HG03159 (cell line): ENCODE data around the gene GNAQ.

ENCODE experiments used
- ATAC-seq: cut with Tn5 transposase; IDR thresholded peaks from one replicate; pipeline ENCODE4 v1.9.1; 2021; ENCODE audit warnings: mild to moderate bottlenecking, moderate library complexity; ENCODE audit not compliant: unreplicated experiment

The GNAQ gene

DNA sequence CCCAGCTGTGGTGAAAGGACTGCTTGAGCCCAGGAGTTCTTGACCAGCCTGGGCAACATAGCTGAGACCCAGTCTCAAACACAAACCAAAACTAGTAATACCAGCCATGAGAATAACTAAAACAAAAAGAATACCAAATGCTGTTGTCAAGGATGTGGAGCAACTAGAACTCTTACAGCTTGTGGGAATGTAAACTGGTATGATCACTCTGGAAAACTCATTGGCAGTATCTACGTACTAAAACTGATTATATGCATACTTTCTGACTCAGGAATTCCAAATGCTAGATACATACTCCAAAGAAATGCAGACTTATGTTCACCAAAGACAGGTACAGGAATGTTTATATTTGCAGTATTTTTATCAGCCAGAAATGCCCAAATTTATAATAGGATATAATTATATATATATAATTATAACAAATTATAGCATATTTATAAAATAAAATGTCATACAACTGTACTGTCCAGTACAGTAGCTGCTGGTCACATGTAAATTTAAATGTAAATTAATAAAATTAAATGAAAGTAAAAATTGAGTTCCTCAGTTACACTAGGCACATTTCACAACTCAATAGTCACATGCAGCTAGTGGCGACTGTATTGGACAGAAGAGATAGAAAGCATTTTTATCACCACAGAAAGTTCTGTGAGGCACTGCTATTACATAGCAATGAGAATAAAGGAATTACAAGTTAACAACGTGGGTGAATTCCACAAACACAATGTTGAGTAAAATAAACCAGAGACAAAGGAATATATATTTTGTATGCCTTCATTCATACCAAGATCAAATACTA lies 118.5 kb downstream of the GNAQ start:
- ATAC-seq, result no peak

DNA sequence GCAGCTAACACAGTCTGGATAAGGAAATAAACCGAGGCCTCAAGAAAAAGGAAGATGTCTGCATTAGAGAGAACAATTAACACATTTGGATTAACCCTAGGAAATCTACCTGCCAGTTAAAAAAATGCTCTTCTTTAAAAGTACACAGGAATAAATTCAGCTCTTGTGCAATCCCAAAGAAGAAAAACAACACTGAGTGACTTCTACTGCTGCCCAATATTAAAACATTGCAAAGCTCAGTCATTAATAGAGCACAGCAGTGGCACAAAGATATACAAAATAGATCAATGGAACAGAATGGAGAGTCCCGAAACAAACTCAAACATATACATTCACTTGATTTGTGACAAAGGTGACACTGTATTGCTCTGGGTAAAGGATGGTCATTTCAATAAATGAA lies 119.7 kb downstream of the GNAQ start:
- no peak for ATAC-seq

DNA sequence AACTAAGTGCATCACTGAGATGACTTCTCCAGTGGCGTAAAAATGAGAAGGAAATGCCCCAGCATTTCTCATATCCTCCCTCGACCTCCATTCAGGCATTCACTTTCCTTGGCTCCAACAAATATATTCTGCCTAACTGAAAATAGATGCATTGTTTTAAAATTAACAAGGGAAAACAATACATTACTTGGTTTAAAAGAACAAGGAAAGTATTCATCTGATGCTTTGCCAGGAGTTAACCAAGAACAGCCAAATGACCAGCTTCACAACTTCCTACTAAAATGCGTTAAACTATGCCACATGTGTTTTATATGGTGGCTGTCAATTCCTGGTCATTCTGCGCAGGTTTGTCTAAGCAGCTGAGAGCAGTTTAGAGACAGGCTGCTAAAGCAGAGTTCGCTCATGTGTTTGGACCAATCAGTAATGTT lies 121.4 kb downstream of the GNAQ start:
- no peak for ATAC-seq

DNA sequence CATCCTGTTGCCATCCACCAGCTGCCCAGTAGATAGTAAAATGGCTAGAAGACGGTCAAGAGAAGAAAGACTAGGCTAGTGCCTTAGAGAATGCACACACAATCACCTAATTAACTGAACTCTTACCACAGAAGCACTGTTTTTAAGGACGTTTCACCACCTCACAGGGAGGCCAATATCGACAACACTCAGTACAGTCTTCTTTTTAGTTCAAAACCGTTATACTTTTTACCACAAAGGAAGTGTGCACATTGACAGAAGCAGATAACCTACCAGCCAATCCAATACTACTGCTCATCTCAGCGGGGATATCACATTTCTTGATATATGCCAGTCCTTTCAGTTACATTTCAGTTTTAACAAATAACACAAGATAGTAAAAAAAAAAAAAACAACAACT lies 122.3 kb downstream of the GNAQ start:
- ATAC-seq, result no peak

DNA sequence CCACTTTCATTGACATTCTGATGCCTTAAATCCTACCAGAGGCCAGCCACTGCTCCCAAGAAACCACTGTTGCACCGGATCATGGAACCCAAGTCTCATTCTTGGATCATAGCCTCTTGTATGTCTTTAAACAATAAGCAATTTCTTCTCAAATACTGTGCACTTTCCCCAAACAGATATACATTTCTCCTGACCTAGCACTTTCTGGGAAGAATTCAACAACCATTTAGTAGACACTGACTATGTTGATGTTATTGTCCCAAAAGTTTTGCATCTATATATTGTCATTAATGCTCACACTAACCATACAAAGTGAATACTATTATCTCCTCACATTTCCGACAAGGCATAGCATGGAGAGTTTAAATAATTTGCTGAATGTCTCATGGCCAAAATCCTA lies 123.3 kb downstream of the GNAQ start:
- ATAC-seq, result no peak

DNA sequence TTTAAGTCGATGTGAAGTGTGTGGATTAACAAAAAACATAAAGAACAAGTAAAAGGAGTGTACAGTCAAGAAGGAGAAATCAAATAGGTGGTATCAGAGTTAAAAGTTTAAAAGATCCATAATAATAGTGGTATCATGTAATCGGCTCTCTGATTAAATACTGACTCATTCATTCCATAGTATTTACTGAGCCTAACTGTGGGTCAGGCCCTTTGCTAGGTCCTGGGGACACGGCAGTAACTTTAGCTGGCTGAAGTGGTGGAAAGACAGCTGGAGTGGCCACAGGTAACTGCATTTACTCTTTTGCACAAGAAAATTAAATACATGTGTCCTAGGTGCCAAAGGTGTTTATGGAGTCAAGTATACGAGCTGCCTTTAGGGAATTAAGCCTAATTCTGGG lies 124.0 kb downstream of the GNAQ start:
- ATAC-seq, result no peak

DNA sequence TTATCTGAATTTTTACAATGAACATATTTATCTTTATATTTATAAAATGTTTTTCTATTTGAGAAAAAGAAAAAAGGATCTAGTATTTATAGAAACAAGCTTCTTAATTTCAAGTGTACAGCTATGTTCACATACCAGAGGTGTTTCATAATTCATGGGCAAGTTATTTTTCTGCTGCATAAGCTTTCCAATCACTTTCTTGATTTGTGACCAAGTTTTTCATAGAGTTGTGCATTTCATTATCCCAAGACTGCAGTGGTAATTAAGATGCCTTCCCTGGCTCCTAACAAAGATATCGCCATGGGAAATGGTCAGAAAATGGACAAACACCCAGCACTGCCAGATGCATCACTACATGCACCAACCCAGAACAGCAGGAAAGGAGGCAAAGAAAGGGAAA lies 124.6 kb downstream of the GNAQ start:
- ATAC-seq, result no peak

DNA sequence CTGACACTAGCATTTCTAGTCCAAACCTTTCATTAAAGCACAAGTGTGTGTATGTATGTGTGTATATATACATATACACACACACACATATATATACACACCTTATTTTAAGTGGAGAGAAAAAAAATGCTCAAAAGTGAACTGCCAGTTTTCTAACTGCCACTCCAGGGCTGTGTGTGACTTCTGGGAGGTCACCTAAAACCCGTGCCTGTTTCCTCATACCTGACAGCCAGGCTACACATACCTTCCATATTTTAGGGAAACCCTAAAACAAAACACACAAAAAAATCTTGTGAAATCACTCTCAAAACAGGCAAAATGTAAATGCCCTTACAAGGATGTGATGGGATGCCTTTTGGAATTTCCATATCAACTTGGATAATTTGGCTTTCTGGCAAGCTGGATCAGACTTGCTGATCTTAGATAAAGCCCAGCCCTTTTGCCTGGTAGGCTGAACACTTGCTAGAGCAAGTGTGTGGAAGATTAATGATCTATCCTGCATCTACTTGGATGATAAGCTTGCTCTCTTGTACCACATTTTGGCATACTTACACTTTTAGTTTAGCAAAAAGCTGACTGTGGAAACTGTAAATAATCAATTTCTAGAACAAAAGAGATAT lies 127.8 kb downstream of the GNAQ start:
- no peak for ATAC-seq

DNA sequence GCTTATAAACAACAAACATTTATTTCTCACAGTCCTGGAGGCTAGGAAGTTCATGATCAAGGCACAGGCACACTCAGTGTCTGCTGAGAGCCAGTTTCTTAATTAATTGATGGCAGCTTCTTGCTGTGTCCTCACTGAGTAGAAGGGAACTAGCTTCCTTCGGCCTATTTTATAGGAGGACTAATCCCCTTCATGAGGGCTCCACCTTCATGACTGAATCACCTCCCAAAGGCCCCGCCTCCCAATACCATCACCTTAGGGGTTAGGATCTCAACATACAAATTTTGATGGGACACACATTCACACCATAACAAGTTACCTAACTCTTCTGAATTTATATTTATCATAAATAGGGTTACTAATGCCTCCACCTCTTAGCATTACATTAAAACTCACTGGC lies 129.8 kb downstream of the GNAQ start:
- no peak for ATAC-seq

DNA sequence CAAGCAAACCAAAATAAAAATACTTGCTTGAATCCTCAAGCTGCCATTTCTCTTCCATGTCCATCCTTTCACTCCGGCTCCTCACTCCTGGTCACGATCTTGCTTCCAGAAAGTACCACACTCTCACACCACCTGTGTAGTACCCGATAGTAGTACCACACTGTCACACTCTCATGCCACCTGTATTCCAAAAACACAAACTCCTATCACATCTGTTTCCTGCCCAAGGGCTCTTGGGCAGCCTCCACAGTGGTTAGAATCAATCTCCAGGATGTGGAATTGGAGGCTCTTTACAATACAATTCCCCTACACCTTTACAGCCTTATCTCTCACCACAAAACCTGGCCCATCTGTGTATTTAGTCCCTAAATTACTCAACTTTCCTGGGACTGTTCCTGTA lies 130.6 kb downstream of the GNAQ start:
- no peak for ATAC-seq

DNA sequence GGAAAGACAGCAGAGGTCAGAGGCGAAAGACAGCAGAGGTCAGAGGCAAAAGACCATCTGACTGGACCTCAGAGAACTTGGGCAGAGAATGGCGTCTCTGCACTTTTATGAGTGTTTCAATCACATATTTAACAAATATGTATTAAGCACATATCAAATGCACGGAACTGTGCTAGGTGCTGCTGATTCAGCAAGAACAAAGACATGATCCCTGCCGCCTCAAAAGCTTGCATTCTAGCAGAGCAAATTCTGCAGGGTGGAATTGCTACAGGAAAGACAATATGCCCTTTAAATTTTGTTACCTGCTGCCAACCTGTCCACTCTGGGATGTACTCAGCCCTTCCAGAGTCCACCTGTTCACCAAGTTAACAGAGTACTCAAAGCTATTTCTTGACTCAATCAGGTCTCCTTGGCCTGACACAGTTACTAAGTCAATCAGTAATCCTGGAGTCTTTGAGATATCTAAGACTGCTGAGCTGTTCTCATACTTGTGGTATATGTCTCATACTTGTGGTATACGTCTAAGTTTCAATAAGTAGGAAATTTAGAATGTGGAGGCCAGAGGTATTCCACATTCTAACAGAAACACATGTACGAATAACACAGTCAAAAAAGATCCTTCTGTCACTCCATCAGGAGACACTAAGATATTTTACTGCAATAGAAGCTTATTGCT lies 131.8 kb downstream of the GNAQ start:
- ATAC-seq, result no peak

DNA sequence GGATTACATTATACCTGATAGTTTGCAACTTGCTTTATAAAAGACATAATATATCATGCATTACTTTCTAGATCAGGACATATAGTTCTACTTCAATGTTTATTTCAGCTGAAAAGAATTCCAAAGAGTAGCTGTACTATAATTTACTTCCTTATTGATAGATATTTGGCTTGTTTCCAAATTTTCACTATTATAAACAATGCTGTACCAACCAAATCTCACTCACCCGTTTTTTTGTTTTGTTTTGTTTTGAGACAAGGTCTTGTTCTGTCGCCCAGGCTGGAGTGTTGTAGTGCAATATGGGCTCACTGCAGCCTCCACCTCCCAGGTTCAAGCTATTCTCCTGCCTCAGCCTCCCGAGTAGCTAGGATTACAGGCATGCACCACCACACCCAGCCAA lies 132.7 kb downstream of the GNAQ start:
- no peak for ATAC-seq

DNA sequence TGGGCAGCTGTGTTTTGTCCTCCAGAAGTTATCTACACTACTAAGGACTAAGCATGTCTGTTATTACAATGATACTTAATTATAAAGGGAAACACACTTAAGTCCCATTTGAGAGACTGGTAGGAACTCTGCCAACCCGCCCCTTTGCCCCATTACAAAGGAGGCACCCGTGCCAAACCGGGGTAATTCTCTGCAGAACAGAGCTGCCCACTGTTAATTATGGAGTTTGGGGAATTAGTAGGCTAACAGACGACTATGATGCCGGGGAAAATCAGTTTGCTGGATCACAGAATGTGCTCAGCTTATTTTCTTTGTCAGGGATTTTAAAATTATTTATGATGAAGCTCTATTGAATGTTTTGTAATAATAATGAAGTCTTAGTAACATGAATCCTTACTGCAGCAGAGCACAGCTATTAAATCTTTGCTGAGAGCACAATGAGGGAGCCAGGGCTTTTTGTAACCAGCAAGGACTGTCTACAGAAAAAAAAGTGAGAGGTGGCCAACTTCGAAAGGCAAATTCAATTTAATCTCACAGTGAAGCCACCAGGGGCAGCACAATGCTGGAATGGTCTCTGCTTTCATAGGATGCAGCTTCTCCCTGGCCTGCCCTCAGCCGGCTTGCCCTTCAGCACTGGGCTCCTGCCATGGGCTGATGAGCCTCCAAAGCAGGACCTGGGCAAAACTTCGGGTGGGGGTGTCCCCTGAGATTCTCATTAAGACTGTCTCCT lies 134.5 kb downstream of the GNAQ start:
- no peak for ATAC-seq

DNA sequence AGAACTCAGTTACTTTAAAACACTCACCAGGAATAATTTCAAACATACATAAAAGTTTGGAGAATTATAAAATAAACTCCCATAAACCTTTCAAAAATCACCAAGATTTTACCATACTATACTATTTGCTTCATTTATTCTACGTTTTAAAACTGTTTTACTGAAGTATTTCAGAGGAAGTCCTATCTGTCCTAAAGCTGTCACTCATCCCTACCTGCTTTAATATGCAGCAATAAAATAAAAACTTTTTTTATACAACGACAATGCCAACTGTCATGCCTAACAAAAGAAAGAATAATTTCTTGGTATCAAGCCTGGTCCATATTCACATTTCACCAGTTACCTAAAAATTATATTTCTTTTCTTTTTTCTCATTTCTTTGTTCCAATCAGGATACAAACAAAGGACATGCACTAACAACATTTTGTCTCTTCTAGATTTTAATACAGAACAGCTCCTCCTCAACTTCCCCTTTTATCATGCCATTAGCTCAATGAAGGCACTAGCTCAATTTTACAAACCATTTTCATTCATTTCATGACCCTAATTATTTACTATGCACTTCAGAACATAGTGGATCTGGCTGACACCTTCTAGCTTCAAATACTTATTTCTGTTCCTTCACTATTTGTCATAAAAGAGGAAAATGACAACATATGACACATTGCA lies 135.2 kb downstream of the GNAQ start:
- ATAC-seq, result no peak

DNA sequence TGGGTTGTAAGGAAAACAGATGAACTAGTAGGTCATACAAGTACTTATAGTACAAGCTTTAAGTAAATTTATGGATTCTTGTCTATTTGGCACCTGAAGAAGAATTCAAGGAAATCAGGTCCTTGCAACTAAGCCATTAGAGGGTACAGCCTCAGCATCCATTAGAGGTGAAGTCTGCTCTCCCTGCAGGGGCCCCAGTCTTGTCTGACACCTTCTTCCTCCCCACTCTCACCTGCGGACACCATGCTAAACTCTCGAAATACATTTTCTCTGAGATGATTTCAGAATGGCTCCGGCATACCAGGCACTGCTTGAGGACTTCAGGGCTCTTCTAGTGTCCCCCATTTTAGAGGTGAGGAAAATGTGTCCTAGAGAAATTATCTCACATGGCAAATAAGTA lies 137.9 kb downstream of the GNAQ start:
- no peak for ATAC-seq

DNA sequence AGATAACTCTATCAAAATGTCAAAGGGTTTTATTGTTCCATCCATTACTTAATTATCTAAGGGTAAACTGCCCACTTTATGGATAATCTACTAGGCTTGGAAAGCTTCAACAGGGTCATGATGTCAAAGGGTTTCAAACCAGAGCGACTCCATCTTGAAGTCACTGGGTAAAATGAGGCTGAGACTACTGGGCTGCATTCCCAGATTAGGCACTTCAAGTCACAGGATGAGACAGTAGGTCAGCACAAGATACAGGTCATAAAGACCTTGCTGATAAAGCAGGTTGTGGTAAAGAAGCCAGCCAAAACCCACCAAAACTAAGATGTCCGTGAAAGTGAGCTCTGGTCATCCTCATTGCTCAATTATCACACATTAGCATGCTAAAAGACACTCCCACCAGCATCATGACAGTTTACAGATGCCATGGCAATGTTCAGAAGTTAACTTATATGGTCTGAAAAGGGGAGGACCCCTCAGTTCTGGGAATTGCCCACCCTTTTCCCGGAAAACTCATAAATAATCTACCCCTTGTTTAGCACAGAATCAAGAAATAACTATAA lies 138.6 kb downstream of the GNAQ start:
- no peak for ATAC-seq

DNA sequence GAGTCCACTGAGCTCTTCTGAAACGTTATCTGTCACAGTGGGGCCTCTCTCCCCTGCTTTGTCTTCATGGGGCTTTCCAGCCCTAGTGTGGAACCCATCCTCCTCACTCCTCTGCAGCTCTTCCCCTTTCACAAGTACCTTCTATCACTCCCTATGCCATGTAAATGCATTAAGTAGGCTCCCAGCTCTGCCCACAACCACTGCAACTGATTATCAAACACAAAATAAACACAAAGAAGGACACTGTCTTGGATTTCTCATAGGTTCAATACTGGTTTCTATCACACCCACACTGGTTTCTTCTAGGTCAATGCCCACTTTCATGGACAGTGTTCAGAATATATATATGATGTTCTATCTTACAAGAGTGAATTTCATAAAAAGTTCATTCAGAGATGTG lies 139.4 kb downstream of the GNAQ start:
- ATAC-seq, result no peak

DNA sequence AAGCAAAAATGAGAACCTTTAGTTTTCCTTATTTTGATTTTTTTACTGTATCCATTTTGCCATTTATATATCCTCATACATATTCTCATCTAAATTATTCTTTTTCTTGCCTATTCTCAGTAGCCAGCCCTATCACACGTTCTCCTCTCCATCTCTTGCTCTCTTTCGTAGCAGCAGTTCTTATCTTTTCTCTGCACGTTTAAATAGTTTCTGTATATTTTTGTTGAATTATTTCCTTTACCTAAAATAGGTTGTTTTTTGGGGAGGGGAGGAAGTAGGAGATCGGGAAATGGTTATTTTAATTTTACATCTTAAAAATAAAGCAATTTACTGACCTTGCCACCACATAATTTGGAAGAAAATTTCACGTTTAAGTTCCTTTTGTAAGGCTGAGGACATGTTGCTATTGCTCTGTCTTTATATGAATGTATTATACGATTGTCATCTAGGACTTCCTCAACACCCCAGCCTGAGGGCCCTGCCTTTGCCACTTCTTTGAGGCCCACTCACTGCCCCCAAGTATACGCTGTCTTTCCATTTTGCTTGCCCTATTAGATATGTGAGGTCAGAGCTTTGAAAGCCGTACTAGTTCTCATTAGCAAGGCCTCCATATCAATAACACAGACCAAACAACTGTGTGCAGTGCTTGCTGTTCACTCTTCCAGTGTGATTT lies 140.3 kb downstream of the GNAQ start:
- ATAC-seq, result no peak

DNA sequence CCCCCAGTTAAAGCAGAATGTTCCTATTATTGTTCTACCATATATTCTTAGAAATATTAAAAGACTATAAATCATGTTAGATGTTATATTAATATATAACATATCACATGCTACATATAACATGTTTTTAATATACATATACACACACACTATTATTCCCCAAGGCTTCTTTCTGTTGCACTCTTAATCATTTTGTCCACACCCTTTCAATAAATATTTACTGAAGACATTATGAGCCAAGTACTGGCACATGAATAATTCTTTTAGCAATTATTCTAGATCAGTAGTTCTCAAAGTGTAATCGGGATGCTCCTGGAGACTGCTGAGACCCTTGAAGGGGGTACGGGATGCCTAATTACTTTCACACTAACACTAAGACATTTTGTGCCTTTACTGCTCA lies 143.9 kb downstream of the GNAQ start:
- ATAC-seq, result no peak

DNA sequence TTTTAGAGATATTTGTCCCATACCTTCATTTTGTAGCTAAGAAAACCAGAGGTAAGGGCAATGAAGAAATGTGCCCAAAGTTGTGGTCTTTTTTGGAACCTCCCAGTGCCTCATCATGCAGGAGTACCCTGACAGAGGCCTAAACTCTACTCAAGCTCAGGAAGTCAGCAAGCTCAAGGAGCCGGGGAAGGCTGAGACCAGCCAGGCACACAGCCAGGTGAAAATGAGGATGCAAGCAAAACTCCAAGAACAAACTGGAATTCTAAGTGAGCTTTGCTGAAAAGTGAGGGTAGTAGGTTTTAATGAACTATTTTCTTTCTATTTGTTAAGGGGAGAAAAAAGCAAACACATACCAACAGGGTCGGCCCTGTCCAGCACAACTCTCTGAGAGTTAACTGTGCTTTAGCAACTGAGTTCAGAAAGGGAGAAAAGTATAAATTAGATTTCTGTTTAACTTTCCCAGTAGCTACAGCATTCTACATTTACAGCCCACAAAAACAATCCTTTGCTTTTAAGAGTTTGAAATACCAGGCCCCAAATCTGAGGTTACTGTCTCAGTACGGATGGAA lies 146.4 kb downstream of the GNAQ start:
- no peak for ATAC-seq
